LNCAP (cell line): ENCODE measurements around the gene RIMKLB.

Experiments used
- CTCF ChIP-seq: fragments of 450-650 bp; IDR thresholded peaks from 2 replicates; pipeline ENCODE4 v1.5.1; 2017; ENCODE audit warnings: mild to moderate bottlenecking

Gene RIMKLB

GRCh38 chr12:8697476-8698131, at the start of gene RIMKLB:
Gene RIMKLB (plus strand): TSS chr12:8697991. CDS start chr12:8713867, 15,876 bp downstream.
- TF ChIP-seq CTCF, result no peak

GRCh38 chr12:8648576-8649205, 49.1 kb upstream of the RIMKLB start:
- no peak for TF ChIP-seq CTCF

GRCh38 chr12:8655421-8655820, 42.4 kb upstream of the RIMKLB start:
- no peak for TF ChIP-seq CTCF

GRCh38 chr12:8658346-8658745, 39.4 kb upstream of the RIMKLB start:
- TF ChIP-seq CTCF, result no peak

GRCh38 chr12:8661016-8661415, 36.8 kb upstream of the RIMKLB start:
- TF ChIP-seq CTCF, result no peak

- no peak for TF ChIP-seq CTCF
Observed at GRCh38 chr12:8661751-8662150, 36.0 kb upstream of the RIMKLB start.

- TF ChIP-seq CTCF, result no peak
Observed at GRCh38 chr12:8662593-8662992, 35.2 kb upstream of the RIMKLB start, which contains the start of gene MFAP5. Gene MFAP5 (minus strand): TSS chr12:8662826. CDS start chr12:8662104, 722 bp downstream.
